ENCODE data around the gene KIR3DL1.
"Not testable (repeated sequence)": the region's sequence is repeated elsewhere in the genome, so short reads cannot be mapped to it uniquely, and the experiment has no call there.

Gene KIR3DL1

GRCh38 chr19:54816251-54816650 is at the start of gene KIR3DL1:
Gene KIR3DL1 (plus strand): TSS chr19:54816468.
- not testable (repeated sequence) for DNase-seq

DNA sequence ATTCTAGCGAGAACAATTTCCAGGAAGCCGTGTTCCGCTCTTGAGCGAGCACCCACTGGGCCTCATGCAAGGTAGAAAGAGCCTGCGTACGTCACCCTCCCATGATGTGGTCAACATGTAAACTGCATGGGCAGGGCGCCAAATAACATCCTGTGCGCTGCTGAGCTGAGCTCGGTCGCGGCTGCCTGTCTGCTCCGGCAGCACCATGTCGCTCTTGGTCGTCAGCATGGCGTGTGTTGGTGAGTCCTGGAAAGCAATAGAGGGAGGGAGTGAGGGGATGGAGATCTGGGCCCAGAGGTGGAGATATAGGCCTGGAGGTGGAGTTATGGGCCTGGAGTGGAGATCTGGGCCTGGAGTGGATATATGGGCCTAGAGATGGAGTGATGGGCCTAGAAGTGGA is 46.6 kb upstream of the KIR3DL1 start, which contains the start of gene KIR2DL1:
TSS of gene KIR2DL1 (plus strand) at position 148 of the 400 bp plus-strand sequence. CDS start at position 206, 58 bp downstream.
- DNase-seq, result not testable (repeated sequence)

GRCh38 chr19:54770511-54770910 is 45.8 kb upstream of the KIR3DL1 start:
- DNase-seq, result not testable (repeated sequence)

DNA sequence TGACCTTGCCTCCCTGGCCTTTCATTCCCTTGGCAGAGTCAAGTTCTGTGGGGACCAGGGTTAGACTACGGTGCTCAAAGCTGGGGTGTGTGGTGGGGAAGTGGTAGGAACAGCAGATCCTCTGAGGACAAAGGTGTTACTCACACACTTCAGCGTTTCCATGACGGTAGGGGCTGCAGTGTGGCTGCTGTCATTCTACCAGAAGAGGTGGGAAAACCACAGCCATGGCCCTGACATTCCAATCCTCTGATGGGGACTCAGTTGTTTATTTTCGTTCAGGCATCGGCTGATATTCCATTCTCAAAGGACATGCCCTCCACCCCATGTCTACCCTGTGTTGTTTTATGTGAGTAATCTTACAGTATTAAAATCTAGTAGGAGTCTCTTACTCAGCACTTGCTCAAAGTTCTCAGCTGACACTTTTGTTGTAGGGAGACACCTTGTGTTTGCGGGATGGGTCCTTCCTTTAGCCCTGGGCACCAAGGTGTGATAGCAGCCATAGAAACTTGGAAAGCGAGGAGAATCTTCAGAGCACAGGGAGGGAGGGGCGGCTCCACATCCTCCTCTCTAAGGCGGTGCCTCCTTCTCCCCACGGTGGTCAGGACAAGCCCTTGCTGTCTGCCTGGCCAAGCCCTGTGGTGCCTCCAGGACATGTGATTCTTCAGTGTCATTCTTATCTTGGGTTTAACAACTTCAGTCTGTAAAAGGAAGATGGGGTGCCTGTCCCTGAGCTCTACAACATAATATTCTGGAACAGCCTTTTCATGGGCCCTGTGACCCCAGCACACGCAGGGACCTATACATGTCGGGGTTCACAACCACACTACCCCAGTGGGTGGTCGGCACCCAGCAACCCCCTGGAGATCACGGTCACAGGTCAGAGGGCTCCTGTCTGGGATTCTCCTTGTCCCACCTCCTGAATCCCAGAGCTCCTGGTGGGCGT is 45.0 kb upstream of the KIR3DL1 start:
- DNase-seq, result not testable (repeated sequence)

GRCh38 chr19:54772666-54773065 is 43.6 kb upstream of the KIR3DL1 start:
- DNase-seq, result not testable (repeated sequence)

GRCh38 chr19:54775095-54775815 is 41.0 kb upstream of the KIR3DL1 start:
- DNase-seq, result not testable (repeated sequence)

DNA sequence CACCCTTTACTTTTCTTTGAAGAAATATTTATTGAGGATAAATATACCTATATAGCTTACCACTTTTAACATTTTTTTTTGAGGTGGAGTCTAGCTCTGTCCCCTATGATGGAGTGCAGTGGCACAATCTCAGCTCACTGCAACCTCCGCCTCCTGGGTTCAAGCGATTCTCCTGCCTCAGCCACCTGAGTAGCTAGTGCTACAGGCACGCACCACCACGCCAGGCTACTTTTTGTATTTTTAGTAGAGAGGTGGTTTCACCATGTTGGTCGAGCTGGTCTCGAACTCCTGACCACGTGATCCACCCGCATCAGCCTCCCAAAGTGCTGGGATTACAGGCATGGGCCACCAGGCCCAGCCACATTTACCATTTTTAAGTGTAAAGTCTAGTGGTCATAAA is 40.4 kb upstream of the KIR3DL1 start:
- not testable (repeated sequence) for DNase-seq

DNA sequence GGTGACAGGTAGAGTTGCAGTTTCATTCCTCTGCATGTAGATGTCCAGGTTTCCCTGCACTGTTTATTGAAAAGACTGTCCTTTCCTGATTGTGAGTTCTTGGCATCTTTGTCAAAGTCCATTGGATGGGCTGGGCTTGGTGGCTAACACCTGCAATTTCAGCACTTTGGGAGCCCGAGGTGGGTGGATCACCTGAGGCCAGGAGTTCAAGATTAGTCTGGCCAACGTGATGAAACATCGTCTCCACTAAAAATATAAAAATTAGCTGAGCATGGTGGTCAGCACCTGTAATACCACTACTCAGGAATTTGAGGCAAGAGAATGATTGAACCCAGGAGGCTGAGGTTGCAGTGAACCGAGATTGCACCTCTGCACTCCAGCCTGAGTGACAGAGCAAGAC is 38.4 kb upstream of the KIR3DL1 start:
- not testable (repeated sequence) for DNase-seq

- not testable (repeated sequence) for DNase-seq
Observed at GRCh38 chr19:54778896-54779295, 37.4 kb upstream of the KIR3DL1 start.

GRCh38 chr19:54782916-54783315 is 33.4 kb upstream of the KIR3DL1 start:
- not testable (repeated sequence) for DNase-seq

DNA sequence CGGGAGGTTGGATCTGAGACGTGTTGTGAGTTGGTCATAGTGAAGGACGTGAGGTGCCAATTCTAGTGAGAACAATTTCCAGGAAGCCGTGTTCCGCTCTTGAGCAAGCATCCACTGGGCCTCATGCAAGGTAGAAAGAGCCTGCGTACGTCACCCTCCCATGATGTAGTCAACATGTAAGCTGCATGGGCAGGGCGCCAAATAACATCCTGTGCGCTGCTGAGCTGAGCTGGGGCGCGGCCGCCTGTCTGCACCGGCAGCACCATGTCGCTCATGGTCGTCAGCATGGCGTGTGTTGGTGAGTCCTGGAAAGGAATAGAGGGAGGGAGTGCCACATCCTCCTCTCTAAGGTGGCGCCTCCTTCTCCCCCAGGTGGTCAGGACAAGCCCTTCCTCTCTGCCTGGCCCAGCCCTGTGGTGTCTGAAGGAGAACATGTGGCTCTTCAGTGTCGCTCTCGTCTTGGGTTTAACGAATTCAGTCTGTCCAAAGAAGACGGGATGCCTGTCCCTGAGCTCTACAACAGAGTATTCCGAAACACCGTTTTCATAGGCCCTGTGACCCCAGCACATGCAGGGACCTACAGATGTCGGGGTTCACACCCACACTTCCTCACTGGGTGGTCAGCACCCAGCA is 30.1 kb upstream of the KIR3DL1 start:
- not testable (repeated sequence) for DNase-seq

- not testable (repeated sequence) for DNase-seq
Observed at GRCh38 chr19:54788154-54788553, 28.1 kb upstream of the KIR3DL1 start.

- DNase-seq, result no peak
Observed at GRCh38 chr19:54790711-54791110, 25.6 kb upstream of the KIR3DL1 start.

DNA sequence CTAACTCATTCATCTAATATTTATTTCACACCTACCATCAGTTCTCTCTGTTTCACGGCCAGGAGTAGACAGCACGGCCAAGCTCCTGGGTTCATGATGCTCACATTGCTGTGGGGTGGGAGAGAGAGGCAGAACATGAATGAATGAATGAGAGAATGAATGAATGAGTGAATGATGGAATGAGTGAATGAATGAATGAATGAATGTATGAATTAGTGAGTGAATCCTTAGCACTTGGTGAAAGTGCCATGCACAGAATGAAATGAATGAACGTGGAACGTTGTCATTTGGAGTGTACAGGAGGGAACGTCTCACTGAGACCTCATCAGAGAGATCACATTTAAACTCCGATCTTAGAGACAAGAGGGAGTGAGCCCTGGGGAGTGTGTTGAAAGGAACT is 24.8 kb upstream of the KIR3DL1 start:
- DNase-seq, result no peak

DNA sequence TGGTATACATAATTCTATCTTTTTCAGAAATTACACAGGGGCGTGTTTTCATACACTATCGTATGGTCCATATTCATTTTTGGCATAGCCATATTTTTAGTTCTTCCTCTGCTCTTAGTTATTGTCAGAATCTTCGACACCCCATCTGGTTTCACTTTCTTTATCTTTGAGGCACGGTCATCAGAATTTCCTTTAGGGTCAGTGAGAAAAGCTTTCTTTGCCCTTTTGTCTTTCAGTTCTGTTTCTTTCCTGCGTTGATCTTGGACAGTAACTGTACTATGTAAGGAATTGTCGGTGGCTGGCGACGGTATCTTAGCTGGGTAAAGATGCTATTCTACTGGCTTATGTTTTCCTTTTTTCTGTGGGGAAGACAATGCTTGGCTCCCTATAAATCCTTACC is 23.5 kb upstream of the KIR3DL1 start:
- no peak for DNase-seq

GRCh38 chr19:54795758-54796157 is 20.5 kb upstream of the KIR3DL1 start:
- no peak for DNase-seq

DNA sequence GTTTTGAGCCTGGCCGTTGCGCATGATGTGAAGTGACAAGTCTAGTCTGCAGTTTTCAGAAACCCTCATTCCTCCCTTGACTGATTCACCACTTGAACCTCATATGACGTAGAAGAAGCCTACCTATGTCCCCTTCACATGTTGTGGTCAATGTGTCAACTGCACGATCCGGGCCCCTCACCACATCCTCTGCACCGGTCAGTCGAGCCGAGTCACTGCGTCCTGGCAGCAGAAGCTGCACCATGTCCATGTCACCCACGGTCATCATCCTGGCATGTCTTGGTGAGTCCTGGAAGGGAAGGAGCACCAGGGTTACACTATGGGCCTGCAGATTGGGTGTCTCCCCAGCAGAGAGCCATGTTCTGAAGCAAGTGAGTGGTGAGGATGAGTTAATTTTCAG is 12.9 kb upstream of the KIR3DL1 start, which contains the start of gene KIR2DL4:
TSS of gene KIR2DL4 (plus strand) at position 201 of the 400 bp plus-strand sequence. CDS start at position 243, 42 bp downstream.
- DNase-seq, result no peak

- DNase-seq, result no peak
Observed at GRCh38 chr19:54804101-54804500, 12.2 kb upstream of the KIR3DL1 start.

GRCh38 chr19:54804571-54804970 is 11.7 kb upstream of the KIR3DL1 start:
- no peak for DNase-seq

DNA sequence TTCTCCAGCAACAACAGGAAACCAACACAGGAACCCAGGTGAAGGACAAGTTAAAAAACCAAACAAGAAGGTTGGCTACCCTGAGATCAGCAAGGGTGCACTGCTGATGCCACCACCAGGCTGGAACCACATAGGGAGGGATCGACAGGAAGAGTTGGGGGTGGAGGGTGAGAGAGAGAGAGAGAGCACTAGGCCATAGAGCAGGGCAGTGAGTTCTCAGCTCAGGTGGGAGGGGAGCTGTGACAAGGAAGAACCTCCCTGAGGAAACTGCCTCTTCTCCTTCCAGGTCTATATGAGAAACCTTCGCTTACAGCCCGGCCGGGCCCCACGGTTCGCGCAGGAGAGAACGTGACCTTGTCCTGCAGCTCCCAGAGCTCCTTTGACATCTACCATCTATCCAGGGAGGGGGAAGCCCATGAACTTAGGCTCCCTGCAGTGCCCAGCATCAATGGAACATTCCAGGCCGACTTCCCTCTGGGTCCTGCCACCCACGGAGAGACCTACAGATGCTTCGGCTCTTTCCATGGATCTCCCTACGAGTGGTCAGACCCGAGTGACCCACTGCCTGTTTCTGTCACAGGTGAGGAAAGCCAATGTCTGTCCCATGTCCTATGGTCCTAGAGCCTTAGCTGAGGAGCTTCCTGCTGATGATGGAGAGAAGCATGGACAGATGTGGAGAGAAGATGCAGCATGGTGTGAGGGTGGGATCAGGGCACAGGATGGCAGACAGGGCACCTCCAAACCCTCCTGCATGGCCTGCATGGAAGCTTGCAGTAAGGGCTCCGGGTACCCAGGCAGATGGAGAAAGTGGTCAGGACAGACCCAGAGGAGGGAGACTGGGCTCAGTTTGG is 10.4 kb upstream of the KIR3DL1 start:
- DNase-seq, result no peak

- DNase-seq, result no peak
Observed at GRCh38 chr19:54806516-54806838, 9.8 kb upstream of the KIR3DL1 start.

GRCh38 chr19:54814571-54814970 is 1.7 kb upstream of the KIR3DL1 start:
- not testable (repeated sequence) for DNase-seq

Measured in eye (tissue), 1 donor.